ENCODE results near the gene RCOR3.
A peak's percentile ranks its signal among the peaks of the same experiment; 100 is the strongest.
"Not testable (repeated sequence)": the region's sequence is repeated elsewhere in the genome, so short reads cannot be mapped to it uniquely, and the experiment has no call there.

RCOR3 gene

GRCh38 chr1:211320980-211321379, 61.8 kb downstream of the RCOR3 start:
- H3K4me3 ChIP-seq (ENCODE audit: low read depth, low read length): no peak overlapping the region
- no peak for DNase-seq (ENCODE audit: low read depth)
- no peak for TF ChIP-seq CTCF (IDR thresholded peaks at IDR 0.05; ENCODE audit: insufficient read depth, low read depth, low read length, missing control alignments)

GRCh38 chr1:211321646-211322045, 62.5 kb downstream of the RCOR3 start:
- not testable (repeated sequence) for DNase-seq (ENCODE audit: low read depth); H3K4me3 ChIP-seq (ENCODE audit: low read depth, low read length)

- peak; percentile 81 for DNase-seq (ENCODE audit: low read depth)
- TF ChIP-seq CTCF (IDR thresholded peaks at IDR 0.05; ENCODE audit: insufficient read depth, low read depth, low read length, missing control alignments): peak; percentile 91
- H3K4me3 ChIP-seq (ENCODE audit: low read depth, low read length): no peak overlapping the region
Measured at GRCh38 chr1:211323156-211324063, 64.2 kb downstream of the RCOR3 start.

- no peak for TF ChIP-seq CTCF (IDR thresholded peaks at IDR 0.05; ENCODE audit: insufficient read depth, low read depth, low read length, missing control alignments)
- no peak for DNase-seq (ENCODE audit: low read depth)
- H3K4me3 ChIP-seq (ENCODE audit: low read depth, low read length): no peak overlapping the region
Measured at GRCh38 chr1:211324992-211325775, 66.0 kb downstream of the RCOR3 start.

GRCh38 chr1:211326140-211326527, 67.0 kb downstream of the RCOR3 start:
- DNase-seq (ENCODE audit: low read depth): no peak
- peak overlapping the region; percentile 68 for H3K4me3 ChIP-seq (ENCODE audit: low read depth, low read length)
- no peak for TF ChIP-seq CTCF (IDR thresholded peaks at IDR 0.05; ENCODE audit: insufficient read depth, low read depth, low read length, missing control alignments)

- TF ChIP-seq CTCF (IDR thresholded peaks at IDR 0.05; ENCODE audit: insufficient read depth, low read depth, low read length, missing control alignments): no peak
Measured at GRCh38 chr1:211326528-211327345, 67.6 kb downstream of the RCOR3 start, which contains the start of gene TRAF5. Gene TRAF5 (plus strand): TSS chr1:211326833. CDS start chr1:211353240, 26,407 bp downstream.

More at GRCh38 chr1:211326528-211327345, 67.6 kb downstream of the RCOR3 start, which contains the start of gene TRAF5:
- peak within 1 kb of the TSS; percentile 68 for H3K4me3 ChIP-seq (ENCODE audit: low read depth, low read length)
- DNase-seq (ENCODE audit: low read depth): peak; percentile 78
